HCT116 (cell line): ENCODE data around the gene GRM4. TPM values are rescaled to one million over a fixed set of nuclear protein-coding genes. Genes with fewer than 3 reads are reported as not detected.

Experiments used
- ATAC-seq: fragments of 200-7000 bp; cut with Tn5 transposase; 2 replicates; pipeline ENCODE4 v1.9.1; 2020; ENCODE audit warnings: mild to moderate bottlenecking, moderate library complexity
- BruUV-seq: library from RNA; stranded (reverse); fragments of 400-500 nt; replicated peaks from 2 replicates; lab custom pipeline; 2021; lab: Mats Ljungman, UMichigan
- CTCF ChIA-PET: fragments of 300-600 bp; sonication (Branson Sonifier 250); formaldehyde crosslinking; loops from one replicate; lab custom pipeline; 2021; ENCODE audit warnings: antibody characterized with exemption; lab: Charles Lee
- POLR2A ChIA-PET: fragments of 300-600, 350-600 bp; sonication (Branson Sonifier 250); formaldehyde crosslinking; loops from one replicate; lab custom pipeline; 2021; ENCODE audit warnings: antibody characterized with exemption; lab: Charles Lee
- RAD21 ChIA-PET, 2 experiments: fragments of 300-600 bp; sonication (Branson Sonifier 250); formaldehyde crosslinking; loops; one replicate each; lab custom pipeline; 2023; ENCODE audit warnings: low total read pairs in 2 of 2; ENCODE audit not compliant: uncharacterized antibody in 2 of 2, unreplicated experiment in 2 of 2, low non-redundant PET in 1 of 2; lab: Charles Lee
- DNase-seq: peaks from one replicate; pipeline ENCODE4 v3.0.0-alpha.2; 2010; ENCODE audit warnings: low read depth, low spot score
- H2AFZ ChIP-seq: fragments of 200-600 bp; shearing (Covaris generic), sonication (generic); 2 replicates; pipeline ENCODE4 v1.6.1; 2017; ENCODE audit warnings: low read depth, mixed run types, mixed read lengths, antibody characterized with exemption, low read length; ENCODE audit not compliant: poor library complexity, severe bottlenecking
- H3K27ac ChIP-seq: 2 replicates; pipeline ENCODE4 v1.5.1; 2012; ENCODE audit warnings: low read depth, low read length
- H3K27me3 ChIP-seq: fragments of 200-600 bp; sonication (generic); 2 replicates; pipeline ENCODE4 v1.6.1; 2016; ENCODE audit warnings: mixed run types, low read length, mixed read lengths; ENCODE audit not compliant: insufficient read depth
- H3K36me3 ChIP-seq, 2 experiments: fragments of 200-500 bp in 1 of 2; fragments of 200-600 bp in 1 of 2; sonication (Bioruptor generic) in 1 of 2; sonication (generic) in 1 of 2; 2 replicates each; pipeline versions ENCODE4 v1.5.1 to v1.6.1; 2014 to 2016; ENCODE audit warnings: low read length in 2 of 2, inconsistent platforms in 1 of 2, mixed read lengths in 1 of 2, mixed run types in 1 of 2; ENCODE audit not compliant: insufficient read depth in 2 of 2, control insufficient read depth in 1 of 2
- H3K4me1 ChIP-seq, 2 experiments: fragments of 200-600 bp in 1 of 2; sonication (generic) in 1 of 2; 2 replicates each; pipeline versions ENCODE4 v1.5.1 to v1.6.1; 2012 to 2017; ENCODE audit warnings: low read length in 2 of 2, inconsistent platforms in 1 of 2, mild to moderate bottlenecking in 1 of 2, mixed read lengths in 1 of 2, mixed run types in 1 of 2, moderate library complexity in 1 of 2; ENCODE audit not compliant: insufficient read depth in 2 of 2, control insufficient read depth in 1 of 2
- H3K4me2 ChIP-seq: fragments of 200-600 bp; sonication (generic); 2 replicates; pipeline ENCODE4 v1.6.1; 2017; ENCODE audit warnings: mixed run types, low read length, mixed read lengths
- H3K4me3 ChIP-seq, 2 experiments: fragments of 200-600 bp in 1 of 2; sonication (generic) in 1 of 2; replicated peaks in 1 of 2; 2 replicates each; pipeline ENCODE4 v1.5.1; 2011 to 2016; ENCODE audit warnings: low read length in 2 of 2, control low read depth in 1 of 2, low read depth in 1 of 2, mild to moderate bottlenecking in 1 of 2, mixed read lengths in 1 of 2, mixed run types in 1 of 2
- H3K79me2 ChIP-seq: fragments of 200-600 bp; sonication (generic); 2 replicates; pipeline ENCODE4 v1.6.1; 2017; ENCODE audit warnings: mild to moderate bottlenecking, mixed run types, low read length, moderate library complexity, mixed read lengths; ENCODE audit not compliant: insufficient read depth
- H3K9ac ChIP-seq: fragments of 200-600 bp; sonication (generic); 2 replicates; pipeline ENCODE4 v1.6.1; 2016; ENCODE audit warnings: low read length, mixed read lengths
- H3K9me2 ChIP-seq: fragments of 200-600 bp; sonication (generic), shearing (Covaris generic); 2 replicates; pipeline ENCODE4 v1.6.1; 2017; ENCODE audit warnings: mixed run types, mild to moderate bottlenecking, moderate library complexity; ENCODE audit not compliant: insufficient read depth
- H3K9me3 ChIP-seq, 2 experiments: fragments of 200-500 bp in 1 of 2; fragments of 200-600 bp in 1 of 2; sonication (Bioruptor generic) in 1 of 2; sonication (generic) in 1 of 2; 2 replicates each; pipeline ENCODE4 v1.6.1; 2014 to 2017; ENCODE audit warnings: low read length in 2 of 2, mixed read lengths in 2 of 2, inconsistent platforms in 1 of 2, low read depth in 1 of 2, mild to moderate bottlenecking in 1 of 2, mixed run types in 1 of 2, moderate library complexity in 1 of 2; ENCODE audit not compliant: control insufficient read depth in 1 of 2, insufficient read depth in 1 of 2
- H4K20me1 ChIP-seq: fragments of 200-600 bp; sonication (generic), shearing (Covaris generic); 2 replicates; pipeline ENCODE4 v1.6.1; 2017; ENCODE audit warnings: mixed run types, mild to moderate bottlenecking, moderate library complexity; ENCODE audit not compliant: insufficient read depth
- EGR1 ChIP-seq: IDR thresholded peaks from 2 replicates; pipeline ENCODE4 v1.6.1; 2012; ENCODE audit warnings: low read depth
- ELF1 ChIP-seq: IDR thresholded peaks from 2 replicates; pipeline ENCODE4 v1.6.1; 2012; ENCODE audit warnings: low read depth, borderline replicate concordance
- EZH2 ChIP-seq: fragments of 200-600 bp; sonication (generic); IDR thresholded peaks from 2 replicates; pipeline ENCODE4 v1.6.1; 2017; ENCODE audit warnings: antibody characterized with exemption, mixed run types
- EZH2phosphoT487 ChIP-seq: fragments of 200-600 bp; IDR thresholded peaks from 2 replicates; pipeline ENCODE4 v1.6.1; 2018; ENCODE audit warnings: antibody characterized with exemption, borderline replicate concordance
- POLR2AphosphoS5 ChIP-seq: IDR thresholded peaks from 2 replicates; pipeline ENCODE4 v1.6.1; 2011; ENCODE audit warnings: mild to moderate bottlenecking, low read depth, low read length, moderate library complexity
- REST ChIP-seq: IDR thresholded peaks from 2 replicates; pipeline ENCODE4 v1.6.1; 2012; ENCODE audit warnings: low read depth
- SRF ChIP-seq: IDR thresholded peaks from 2 replicates; pipeline ENCODE4 v1.6.1; 2012; ENCODE audit warnings: low read depth
- TCF7L2 ChIP-seq: IDR thresholded peaks from 2 replicates; pipeline ENCODE4 v1.7.0; 2011; ENCODE audit warnings: borderline replicate concordance, inconsistent platforms; ENCODE audit not compliant: insufficient read depth, insufficient read length; ENCODE audit errors: extremely low read depth
- YY1 ChIP-seq: IDR thresholded peaks from 2 replicates; pipeline ENCODE4 v1.6.1; 2011; ENCODE audit warnings: low read length, low read depth, moderate library complexity, mild to moderate bottlenecking; ENCODE audit not compliant: insufficient replicate concordance; ENCODE audit errors: extremely low read depth
- ZFX ChIP-seq: fragments of 450-650 bp; IDR thresholded peaks from 2 replicates; pipeline ENCODE4 v1.6.1; 2017
- intact Hi-C: fragments of 100-400 bp; cut with micrococcal nuclease; formaldehyde crosslinking; loops from 2 replicates; pipeline ENCODE4 v1.10.0; 2022
- total RNA-seq: library from RNA; stranded (reverse); gene quantifications from one replicate; pipeline ENCODE4 v1.2.1, GENCODE V29; 2021; ENCODE audit not compliant: unreplicated experiment
- TF ChIP-seq, protein P1 (sequence below): IDR thresholded peaks from 2 replicates; pipeline ENCODE4 v1.6.1; 2012

Gene GRM4
- total RNA-seq, 1 experiment from 2014 or later, result 2.6 TPM

DNA sequence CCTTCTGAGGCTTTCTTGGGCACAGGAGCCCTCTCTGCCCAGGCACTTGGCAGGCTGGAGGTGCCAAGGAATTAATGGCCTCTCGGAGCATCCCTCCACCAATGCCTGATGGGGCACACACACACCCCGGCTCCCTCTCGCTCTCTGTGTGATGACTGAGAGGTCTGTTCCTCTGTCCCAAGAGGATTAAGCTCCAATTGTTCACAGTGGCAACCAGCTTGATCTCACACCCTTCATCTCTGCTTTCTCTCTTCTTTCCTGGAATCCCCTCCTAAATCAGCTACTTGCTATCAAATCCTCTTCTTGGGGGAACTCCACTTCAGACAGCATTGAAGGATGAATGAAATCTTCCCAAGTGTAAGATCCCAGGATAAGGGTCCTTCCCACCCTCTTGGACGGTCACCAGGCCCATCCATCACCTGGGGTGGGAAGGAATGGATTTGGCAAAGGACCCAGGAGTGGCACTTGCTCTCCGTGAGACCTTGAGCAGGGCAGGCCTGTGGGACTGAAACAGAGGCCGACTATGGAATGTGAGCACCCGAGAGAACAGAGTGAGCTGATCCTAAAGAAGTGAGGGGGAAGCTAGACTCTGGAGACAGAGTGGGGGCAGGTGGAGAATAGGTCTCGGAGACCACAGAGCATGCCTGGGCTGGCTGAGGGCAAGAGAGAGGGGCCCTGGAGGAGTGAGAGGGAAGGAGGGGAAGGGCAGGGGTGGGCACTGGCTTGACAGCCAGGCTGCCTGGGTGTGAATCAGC is 93.6 kb downstream of the GRM4 start:
- Histone ChIP-seq H3K36me3 (no peaks in the 10 kb centered on the region), H4K20me1 (no peaks in the 10 kb centered on the region), H3K4me3 (no peak overlapping the region), H3K27ac (no peak overlapping the region), H2AFZ (no peak overlapping the region)
- intact Hi-C loops, result no loop called here
- TF ChIP-seq ZFX, result no peak
- TF ChIP-seq EZH2, result no peak
- TF ChIP-seq EGR1, result no peak
- no peak for TF ChIP-seq EZH2phosphoT487
- TF ChIP-seq REST, result no peak
- no peak for TF ChIP-seq SRF
- no peak for TF ChIP-seq ELF1
- TF ChIP-seq POLR2AphosphoS5, result no peak
- no peak for TF ChIP-seq TCF7L2
- TF ChIP-seq, protein P1, sequence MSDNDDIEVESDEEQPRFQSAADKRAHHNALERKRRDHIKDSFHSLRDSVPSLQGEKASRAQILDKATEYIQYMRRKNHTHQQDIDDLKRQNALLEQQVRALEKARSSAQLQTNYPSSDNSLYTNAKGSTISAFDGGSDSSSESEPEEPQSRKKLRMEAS, result no peak
- no peak for TF ChIP-seq YY1
- TF ChIP-seq, all 23 proteins: peak for 0
- ChIA-PET CTCF (interaction anchor here (1.4 kb wide), 1 partner anchor 104 kb away, joined by 4 read pairs; no protein-coding TSS in a partner anchor), RAD21 (no interaction called here), POLR2A (no interaction called here)
- H3K27me3 ChIP-seq, result no peaks in the 10 kb centered on the region
- H3K4me1 ChIP-seq, result peaks cover 8 to 21% of the 10 kb centered on the region in 2 experiments; a peak in 3 of 4 replicates
- no peak overlapping the region for H3K9ac ChIP-seq
- no peaks in the 10 kb centered on the region for H3K79me2 ChIP-seq
- no peak for DNase-seq
- H3K9me3 ChIP-seq, result no peaks in the 10 kb centered on the region
- no peaks in the 10 kb centered on the region for H3K9me2 ChIP-seq
- BruUV-seq, result no TSS peak
- no peak for ATAC-seq
- no peak overlapping the region for H3K4me2 ChIP-seq
